KMS-11 (cell line): ENCODE results near the gene ECPAS.
A peak's percentile ranks its signal among the peaks of the same experiment; 100 is the strongest.

Experiments
- H2AFZ ChIP-seq: fragments of 200-600 bp; sonication (generic); 2 replicates; pipeline ENCODE4 v1.6.1; 2016; ENCODE audit warnings: antibody characterized with exemption, mixed run types, low read depth
- H3K27ac ChIP-seq: fragments of 200-600 bp; sonication (generic); 2 replicates; pipeline ENCODE4 v1.6.1; 2016; ENCODE audit warnings: mild to moderate bottlenecking, mixed run types
- H3K27me3 ChIP-seq: fragments of 200-600 bp; sonication (generic); 2 replicates; pipeline ENCODE4 v1.6.1; 2017; ENCODE audit warnings: mild to moderate bottlenecking, low read depth, mixed run types, moderate library complexity; ENCODE audit not compliant: insufficient read depth
- H3K36me3 ChIP-seq: fragments of 200-600 bp; sonication (generic); 2 replicates; pipeline ENCODE4 v1.6.1; 2017; ENCODE audit warnings: mild to moderate bottlenecking, mixed run types; ENCODE audit not compliant: insufficient read depth
- H3K4me1 ChIP-seq: fragments of 200-600 bp; sonication (generic); 2 replicates; pipeline ENCODE4 v1.6.1; 2016; ENCODE audit warnings: mild to moderate bottlenecking, low read depth, mixed run types; ENCODE audit not compliant: poor library complexity, severe bottlenecking
- H3K4me2 ChIP-seq: fragments of 200-600 bp; sonication (generic); 2 replicates; pipeline ENCODE4 v1.7.0; 2016; ENCODE audit warnings: mild to moderate bottlenecking, mixed run types
- H3K4me3 ChIP-seq: fragments of 200-600 bp; sonication (generic); IDR thresholded peaks from 2 replicates; pipeline ENCODE4 v1.6.1; 2017; ENCODE audit warnings: low read depth, low read length, mixed read lengths; ENCODE audit not compliant: insufficient read depth
- H3K79me2 ChIP-seq: fragments of 200-600 bp; sonication (generic); 2 replicates; pipeline ENCODE4 v1.6.1; 2016; ENCODE audit warnings: low read depth, mixed run types; ENCODE audit not compliant: insufficient read depth
- H3K9ac ChIP-seq: fragments of 200-600 bp; sonication (generic); 2 replicates; pipeline ENCODE4 v1.6.1; 2016; ENCODE audit warnings: mild to moderate bottlenecking, mixed run types
- H4K20me1 ChIP-seq: fragments of 200-600 bp; sonication (generic); 2 replicates; pipeline ENCODE4 v1.6.1; 2016; ENCODE audit warnings: mild to moderate bottlenecking, mixed run types; ENCODE audit not compliant: insufficient read depth
- TF ChIP-seq, protein P1 (sequence below): fragments of 200-600 bp; sonication (generic); conservative IDR thresholded peaks from 2 replicates; pipeline ENCODE4 v1.6.1; 2017; ENCODE audit warnings: low read depth, mild to moderate bottlenecking, antibody characterized with exemption, low read length, moderate library complexity, mixed read lengths

The ECPAS gene

DNA sequence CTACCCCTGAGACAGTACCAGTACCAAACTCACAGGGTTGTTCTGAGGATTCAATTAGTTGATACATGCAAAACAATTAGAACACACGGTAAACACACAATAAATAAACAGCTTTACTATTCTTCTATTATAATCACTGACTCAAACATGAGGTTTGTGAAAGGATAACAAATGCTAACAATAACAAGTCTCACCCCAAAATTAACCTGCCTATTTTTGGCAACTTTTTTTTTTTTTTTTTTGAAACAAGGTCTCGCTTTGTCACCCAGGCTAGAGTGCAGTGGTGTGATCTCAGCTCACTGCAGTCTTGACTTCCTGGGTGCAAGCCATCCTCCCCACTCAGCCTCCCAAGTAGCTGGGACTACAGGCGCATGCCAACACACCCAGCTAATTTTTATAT is 6.5 kb downstream of the ECPAS start:
- Histone ChIP-seq H3K36me3 (no peaks in the 10 kb centered on the region), H4K20me1 (peaks cover 7% of the 10 kb centered on the region; the same call in 1 of the 2 replicates)

DNA sequence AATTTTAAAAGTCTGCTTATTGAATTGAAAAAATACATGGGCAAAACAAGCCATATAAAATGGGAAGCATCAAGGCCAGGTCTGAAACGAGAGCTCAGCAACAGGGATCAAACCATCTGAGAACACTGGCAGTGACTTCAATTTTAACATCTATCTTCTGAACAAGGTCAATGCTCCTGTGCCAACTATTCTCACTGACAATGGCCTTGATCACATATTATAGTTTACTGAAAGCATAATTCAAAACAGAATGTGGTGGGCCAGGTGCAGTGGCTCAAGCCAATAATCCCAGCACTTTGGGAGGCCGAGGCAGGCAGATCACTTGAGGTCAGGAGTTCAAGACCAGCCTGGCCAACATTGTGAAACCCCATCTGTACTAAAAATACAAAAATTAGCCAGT is 9.0 kb downstream of the ECPAS start:
- Histone ChIP-seq H2AFZ (no peak overlapping the region), H3K27ac (no peak overlapping the region)

More for the DNA sequence above, 6.5 kb downstream of the ECPAS start:
- TF ChIP-seq, protein P1, sequence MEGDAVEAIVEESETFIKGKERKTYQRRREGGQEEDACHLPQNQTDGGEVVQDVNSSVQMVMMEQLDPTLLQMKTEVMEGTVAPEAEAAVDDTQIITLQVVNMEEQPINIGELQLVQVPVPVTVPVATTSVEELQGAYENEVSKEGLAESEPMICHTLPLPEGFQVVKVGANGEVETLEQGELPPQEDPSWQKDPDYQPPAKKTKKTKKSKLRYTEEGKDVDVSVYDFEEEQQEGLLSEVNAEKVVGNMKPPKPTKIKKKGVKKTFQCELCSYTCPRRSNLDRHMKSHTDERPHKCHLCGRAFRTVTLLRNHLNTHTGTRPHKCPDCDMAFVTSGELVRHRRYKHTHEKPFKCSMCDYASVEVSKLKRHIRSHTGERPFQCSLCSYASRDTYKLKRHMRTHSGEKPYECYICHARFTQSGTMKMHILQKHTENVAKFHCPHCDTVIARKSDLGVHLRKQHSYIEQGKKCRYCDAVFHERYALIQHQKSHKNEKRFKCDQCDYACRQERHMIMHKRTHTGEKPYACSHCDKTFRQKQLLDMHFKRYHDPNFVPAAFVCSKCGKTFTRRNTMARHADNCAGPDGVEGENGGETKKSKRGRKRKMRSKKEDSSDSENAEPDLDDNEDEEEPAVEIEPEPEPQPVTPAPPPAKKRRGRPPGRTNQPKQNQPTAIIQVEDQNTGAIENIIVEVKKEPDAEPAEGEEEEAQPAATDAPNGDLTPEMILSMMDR, result no peak
- H2AFZ ChIP-seq, result no peak overlapping the region
- H3K4me1 ChIP-seq, result peaks cover 59% of the 10 kb centered on the region
- peaks cover 100% of the 10 kb centered on the region for H3K79me2 ChIP-seq
- H3K27ac ChIP-seq, result no peak overlapping the region
- H3K9ac ChIP-seq, result no peak overlapping the region
- H3K4me3 ChIP-seq, result no peak overlapping the region
- no peak overlapping the region for H3K4me2 ChIP-seq
- no peaks in the 10 kb centered on the region for H3K27me3 ChIP-seq

DNA sequence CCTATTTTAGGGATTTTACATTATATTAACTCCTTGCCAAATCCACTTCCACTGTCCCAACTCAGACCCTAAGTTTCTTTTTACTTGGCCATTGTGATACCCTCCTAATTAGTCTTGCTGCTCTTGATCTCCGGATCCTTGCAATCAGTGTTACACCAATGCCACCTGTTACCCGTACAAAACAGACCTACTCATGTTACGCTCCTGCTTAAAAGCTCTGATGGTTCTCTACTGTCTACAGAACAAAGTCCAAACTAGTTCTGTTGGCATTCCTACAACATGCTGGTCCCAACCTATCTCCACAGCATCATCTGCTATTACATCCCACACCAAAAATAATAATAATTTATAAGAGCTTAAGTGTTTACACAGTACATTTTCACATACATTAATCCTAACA is 9.8 kb downstream of the ECPAS start:
- peaks cover 48% of the 10 kb centered on the region for H3K4me1 ChIP-seq
- H3K4me3 ChIP-seq, result no peak overlapping the region
- H2AFZ ChIP-seq, result no peak overlapping the region
- TF ChIP-seq, protein P1, result no peak
- no peak overlapping the region for H3K4me2 ChIP-seq
- no peaks in the 10 kb centered on the region for H3K36me3 ChIP-seq
- H3K79me2 ChIP-seq, result peaks cover 98% of the 10 kb centered on the region
- peaks cover 4% of the 10 kb centered on the region; the same call in 1 of the 2 replicates for H4K20me1 ChIP-seq
- H3K27me3 ChIP-seq, result no peaks in the 10 kb centered on the region
- H3K9ac ChIP-seq, result no peak overlapping the region
- no peak overlapping the region for H3K27ac ChIP-seq

More for the DNA sequence above, 9.0 kb downstream of the ECPAS start:
- peaks cover 4% of the 10 kb centered on the region; the same call in 1 of the 2 replicates for H4K20me1 ChIP-seq
- H3K79me2 ChIP-seq, result peaks cover 99% of the 10 kb centered on the region
- H3K4me2 ChIP-seq, result peak overlapping the region; percentile 22; the same call in 1 of the 2 replicates
- no peaks in the 10 kb centered on the region for H3K27me3 ChIP-seq
- H3K4me1 ChIP-seq, result peaks cover 48% of the 10 kb centered on the region
- TF ChIP-seq, protein P1, result no peak
- no peak overlapping the region for H3K4me3 ChIP-seq
- H3K9ac ChIP-seq, result no peak overlapping the region
- H3K36me3 ChIP-seq, result no peaks in the 10 kb centered on the region

DNA sequence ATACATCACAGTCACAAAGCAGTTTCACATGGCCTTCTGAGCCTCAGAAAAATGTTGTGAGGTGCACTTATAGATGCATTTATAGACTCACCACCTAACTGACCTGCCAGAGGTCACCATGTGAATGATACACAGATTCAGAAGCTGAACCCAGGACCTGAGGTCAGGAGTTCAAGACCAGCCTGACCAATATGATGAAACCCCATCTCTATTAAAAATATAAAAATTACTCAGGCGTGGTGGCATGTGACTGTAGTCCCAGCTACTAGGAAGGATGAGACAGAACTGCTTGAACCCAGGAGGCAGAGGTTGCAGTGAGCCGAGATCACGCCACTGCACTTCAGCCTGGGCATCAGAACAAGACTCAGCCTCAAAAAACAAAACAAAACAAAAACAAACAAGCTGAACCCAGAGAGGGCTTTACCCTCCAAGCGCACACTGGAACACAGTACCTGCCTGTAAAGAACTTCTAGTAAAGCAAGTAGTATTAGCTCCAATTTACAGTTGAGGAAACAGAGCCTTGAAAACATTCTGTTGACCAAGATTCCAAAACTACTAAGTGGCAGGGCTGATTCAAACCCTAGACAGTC is 16.3 kb downstream of the ECPAS start:
- Histone ChIP-seq H3K36me3 (no peaks in the 10 kb centered on the region), H3K4me2 (no peak overlapping the region), H3K4me3 (no peak overlapping the region), H4K20me1 (no peaks in the 10 kb centered on the region), H3K27ac (no peak overlapping the region), H2AFZ (no peak overlapping the region), H3K9ac (no peak overlapping the region), H3K79me2 (peaks cover 95% of the 10 kb centered on the region), H3K27me3 (no peaks in the 10 kb centered on the region), H3K4me1 (peaks cover 14% of the 10 kb centered on the region)
- TF ChIP-seq, protein P1, result no peak
